CD4-positive, alpha-beta T cell treated with Interleukin-15 for 4 hours (primary cell): Measurements from ENCODE around the gene PASD1.
A peak's percentile ranks its signal among the peaks of the same experiment; 100 is the strongest.
"Not testable (repeated sequence)": the region's sequence is repeated elsewhere in the genome, so short reads cannot be mapped to it uniquely, and the experiment has no call there.

Source experiments
- DNase-seq: peaks from one replicate; pipeline ENCODE4 v3.0.0-alpha.2; 2020; ENCODE audit warnings: low spot score

PASD1 gene

GRCh38 chrX:151624677-151625076 lies 61.2 kb downstream of the PASD1 start:
- no peak for DNase-seq

- no peak for DNase-seq
These were observed 68.3 kb downstream of the PASD1 start for GRCh38 chrX:151631822-151632221.

- no peak for DNase-seq
These were observed 69.7 kb downstream of the PASD1 start for GRCh38 chrX:151633157-151633556.

GRCh38 chrX:151634937-151635336 lies 71.5 kb downstream of the PASD1 start:
- DNase-seq = no peak

GRCh38 chrX:151641564-151641963 lies 78.1 kb downstream of the PASD1 start:
- DNase-seq = no peak

- no peak for DNase-seq
These were observed 111.8 kb downstream of the PASD1 start for GRCh38 chrX:151675121-151675746.

- DNase-seq = no peak
These were observed 112.7 kb downstream of the PASD1 start for GRCh38 chrX:151676196-151676595.

GRCh38 chrX:151679798-151680402 lies 116.4 kb downstream of the PASD1 start:
- DNase-seq = no peak

- DNase-seq = peak; percentile 33
These were observed 117.3 kb downstream of the PASD1 start for GRCh38 chrX:151680805-151681204.

- DNase-seq = no peak
These were observed 124.2 kb downstream of the PASD1 start for GRCh38 chrX:151687635-151688034.

- DNase-seq = no peak
These were observed 125.2 kb downstream of the PASD1 start for GRCh38 chrX:151688695-151689094.

GRCh38 chrX:151692825-151693224 lies 129.3 kb downstream of the PASD1 start:
- DNase-seq = no peak

- no peak for DNase-seq
These were observed 130.6 kb downstream of the PASD1 start for GRCh38 chrX:151694121-151694520.

- DNase-seq = no peak
These were observed 131.4 kb downstream of the PASD1 start, which contains the start of gene PRRG3 for GRCh38 chrX:151694661-151695582. Gene PRRG3, plus strand, starts transcription at chrX:151695458. Its CDS starts 3,357 bp downstream, at chrX:151698815.

GRCh38 chrX:151695583-151696340 lies 132.3 kb downstream of the PASD1 start:
- no peak for DNase-seq

GRCh38 chrX:151697082-151697481 lies 133.6 kb downstream of the PASD1 start:
- DNase-seq = not testable (repeated sequence)

GRCh38 chrX:151697522-151697921 lies 134.0 kb downstream of the PASD1 start:
- DNase-seq = no peak

GRCh38 chrX:151698485-151698884 lies 135.0 kb downstream of the PASD1 start:
- no peak for DNase-seq

- DNase-seq = no peak
These were observed 136.3 kb downstream of the PASD1 start for GRCh38 chrX:151699746-151700145.

GRCh38 chrX:151700581-151700980 lies 137.1 kb downstream of the PASD1 start:
- DNase-seq = no peak

- DNase-seq = no peak
These were observed 137.6 kb downstream of the PASD1 start for GRCh38 chrX:151701071-151701470.

GRCh38 chrX:151701531-151701930 lies 138.1 kb downstream of the PASD1 start:
- no peak for DNase-seq
